ENCODE measurements around the gene RAVER2. TPM values are rescaled to one million over a fixed set of nuclear protein-coding genes. Genes with fewer than 3 reads are reported as not detected.

The RAVER2 gene
- polyA plus RNA-seq, 3 donors = 0.38 to 1.3 (median 0.69) TPM

DNA sequence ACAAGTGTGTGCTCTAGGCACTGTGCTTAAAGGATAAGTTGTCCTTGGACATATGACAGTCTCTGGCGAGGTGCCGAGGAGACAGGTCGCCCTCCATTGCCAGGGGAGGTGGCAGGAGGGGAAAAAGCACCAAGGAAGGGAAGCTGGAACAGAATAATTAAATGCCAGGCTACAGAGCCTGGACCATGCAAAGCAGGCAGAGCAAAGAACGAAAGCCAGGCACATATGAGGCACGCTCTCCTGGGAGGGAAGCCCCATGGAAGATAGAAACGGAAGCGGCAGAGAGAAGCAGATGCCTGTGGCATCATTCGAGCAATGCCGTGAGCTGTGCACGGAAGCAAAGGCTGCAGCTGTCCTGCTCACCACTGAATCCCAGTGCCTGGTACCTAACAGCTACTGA lies 130.2 kb downstream of the RAVER2 start:
- H3K36me3 ChIP-seq (replicated peaks in 1 of 2; ENCODE audit: control insufficient read depth in 1 of 2, insufficient read depth in 2 of 2, low read length in 2 of 2) = peaks cover 89 to 99% of the 10 kb centered on the region in 2 donors
- H3K9me3 Mint-ChIP-seq = no peaks in the 10 kb centered on the region
- no peak overlapping the region for H3K4me2 ChIP-seq (replicated peaks; ENCODE audit: extremely low read depth, low read length, poor library complexity, severe bottlenecking)
- H3K27ac Mint-ChIP-seq = peak overlapping the region in 2 of 7 donors; percentile 21 to 67
- no peak overlapping the region for H2AFZ ChIP-seq (ENCODE audit: insufficient read depth, low read depth, low read length, poor library complexity, severe bottlenecking)
- no peaks in the 10 kb centered on the region for H3K4me1 ChIP-seq (ENCODE audit: control insufficient read depth in 1 of 2, insufficient read depth in 2 of 2, low read length in 2 of 2)
- H3K9me3 ChIP-seq (replicated peaks in 1 of 2; ENCODE audit: control insufficient read depth in 1 of 2, insufficient read depth in 1 of 2, low read length in 2 of 2) = no peaks in the 10 kb centered on the region
- H3K27me3 Mint-ChIP-seq (ENCODE audit: low read depth in 3 of 3) = peaks cover 0 to 2% (median 0%) of the 10 kb centered on the region in 3 donors
- no peak for DNase-seq
- H3K4me3 Mint-ChIP-seq = no peak overlapping the region
- no peaks in the 10 kb centered on the region for H3K79me2 ChIP-seq (ENCODE audit: insufficient read depth, low read length)
- no peak for TF ChIP-seq CTCF (IDR thresholded peaks at IDR 0.05)
- H3K27me3 ChIP-seq (ENCODE audit: control insufficient read depth in 2 of 2, insufficient read depth in 2 of 2, low read length in 2 of 2) = no peaks in the 10 kb centered on the region
- 100% methylated on average over 7 of the region's 10 CpGs for WGBS (ENCODE audit: insufficient coverage)
- H3K36me3 Mint-ChIP-seq = peaks cover 87 to 89% of the 10 kb centered on the region in 2 donors
- H3K4me1 Mint-ChIP-seq = no peaks in the 10 kb centered on the region
- no peak overlapping the region for H3K27ac ChIP-seq (ENCODE audit: low read depth in 1 of 2, low read length in 2 of 2)
- no peak overlapping the region for H3K4me3 ChIP-seq (replicated peaks in 1 of 3; ENCODE audit: low read depth in 2 of 3, low read length in 3 of 3)
- no peak overlapping the region for H3K9ac ChIP-seq (ENCODE audit: insufficient read depth, low read length, poor library complexity, severe bottlenecking)
- peaks cover 38% of the 10 kb centered on the region for H4K20me1 ChIP-seq (ENCODE audit: insufficient read depth, low read length)
- intact Hi-C loops (cut with micrococcal nuclease) = no loop called here

- Histone ChIP-seq H3K9ac (ENCODE audit: insufficient read depth, low read length, poor library complexity, severe bottlenecking) (no peak overlapping the region), H3K27ac (ENCODE audit: low read depth in 1 of 2, low read length in 2 of 2) (peak overlapping the region in 1 of 2 donors; percentile 51), H2AFZ (ENCODE audit: insufficient read depth, low read depth, low read length, poor library complexity, severe bottlenecking) (no peak overlapping the region), H3K79me2 (ENCODE audit: insufficient read depth, low read length) (no peaks in the 10 kb centered on the region), H3K36me3 (replicated peaks in 1 of 2; ENCODE audit: control insufficient read depth in 1 of 2, insufficient read depth in 2 of 2, low read length in 2 of 2) (peaks cover 84 to 99% of the 10 kb centered on the region in 2 donors), H4K20me1 (ENCODE audit: insufficient read depth, low read length) (peaks cover 43% of the 10 kb centered on the region), H3K4me1 (ENCODE audit: control insufficient read depth in 1 of 2, insufficient read depth in 2 of 2, low read length in 2 of 2) (no peaks in the 10 kb centered on the region), H3K9me3 (replicated peaks in 1 of 2; ENCODE audit: control insufficient read depth in 1 of 2, insufficient read depth in 1 of 2, low read length in 2 of 2) (no peaks in the 10 kb centered on the region), H3K27me3 (ENCODE audit: control insufficient read depth in 2 of 2, insufficient read depth in 2 of 2, low read length in 2 of 2) (no peaks in the 10 kb centered on the region), H3K4me3 (replicated peaks in 1 of 3; ENCODE audit: low read depth in 2 of 3, low read length in 3 of 3) (no peak overlapping the region), H3K4me2 (replicated peaks; ENCODE audit: extremely low read depth, low read length, poor library complexity, severe bottlenecking) (no peak overlapping the region)
- Mint-ChIP-seq H3K36me3 (peaks cover 82 to 85% of the 10 kb centered on the region in 2 donors), H3K9me3 (no peaks in the 10 kb centered on the region), H3K4me3 (no peak overlapping the region), H3K27me3 (ENCODE audit: low read depth in 3 of 3) (peaks cover 0 to 2% (median 0%) of the 10 kb centered on the region in 3 donors), H3K27ac (peak overlapping the region in 2 of 7 donors; percentile 21 to 44), H3K4me1 (no peaks in the 10 kb centered on the region)
- intact Hi-C loops (cut with micrococcal nuclease) = no loop called here
- TF ChIP-seq CTCF (IDR thresholded peaks at IDR 0.05) = no peak
- no peak for DNase-seq
- WGBS (ENCODE audit: insufficient coverage) = 87% methylated on average over 5 of the region's 6 CpGs
These were observed 130.7 kb downstream of the RAVER2 start for GRCh38 chr1:64875606-64876005.

Measured in CD14-positive monocyte (primary cell).